Measurements from ENCODE around the gene PPM1H.

DNA sequence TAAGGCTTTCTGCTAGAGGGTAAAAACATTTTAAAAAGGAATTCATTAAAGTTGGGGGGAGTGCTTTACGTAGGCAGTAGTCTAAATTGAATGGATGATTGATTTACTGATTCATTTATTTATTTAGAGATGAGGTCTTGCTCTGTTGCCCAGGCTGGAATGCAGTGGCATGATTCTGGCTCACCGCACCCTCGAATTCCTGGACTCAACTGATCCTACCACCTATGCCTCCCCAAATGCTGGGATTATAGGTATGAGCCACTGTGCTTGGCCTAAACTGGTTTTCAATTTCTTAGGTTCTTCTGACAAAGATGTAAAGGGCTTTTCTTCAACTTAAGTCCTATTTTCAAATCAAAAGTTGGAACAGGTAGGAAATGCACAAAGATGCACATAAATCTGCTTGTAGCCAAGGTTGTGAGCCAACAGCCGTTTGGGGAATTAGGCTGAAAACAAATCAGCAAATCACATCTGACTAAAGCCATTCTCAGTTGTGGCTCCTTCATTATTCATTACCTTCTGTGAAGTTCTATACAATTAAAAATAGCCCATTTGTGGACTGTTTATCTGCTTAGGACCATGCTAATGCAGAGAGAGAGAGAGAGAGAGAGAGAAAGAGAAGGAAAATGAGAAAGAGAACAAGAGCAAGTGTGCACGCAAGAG, 218.0 kb downstream of the PPM1H start:
- TF ChIP-seq, protein P1, sequence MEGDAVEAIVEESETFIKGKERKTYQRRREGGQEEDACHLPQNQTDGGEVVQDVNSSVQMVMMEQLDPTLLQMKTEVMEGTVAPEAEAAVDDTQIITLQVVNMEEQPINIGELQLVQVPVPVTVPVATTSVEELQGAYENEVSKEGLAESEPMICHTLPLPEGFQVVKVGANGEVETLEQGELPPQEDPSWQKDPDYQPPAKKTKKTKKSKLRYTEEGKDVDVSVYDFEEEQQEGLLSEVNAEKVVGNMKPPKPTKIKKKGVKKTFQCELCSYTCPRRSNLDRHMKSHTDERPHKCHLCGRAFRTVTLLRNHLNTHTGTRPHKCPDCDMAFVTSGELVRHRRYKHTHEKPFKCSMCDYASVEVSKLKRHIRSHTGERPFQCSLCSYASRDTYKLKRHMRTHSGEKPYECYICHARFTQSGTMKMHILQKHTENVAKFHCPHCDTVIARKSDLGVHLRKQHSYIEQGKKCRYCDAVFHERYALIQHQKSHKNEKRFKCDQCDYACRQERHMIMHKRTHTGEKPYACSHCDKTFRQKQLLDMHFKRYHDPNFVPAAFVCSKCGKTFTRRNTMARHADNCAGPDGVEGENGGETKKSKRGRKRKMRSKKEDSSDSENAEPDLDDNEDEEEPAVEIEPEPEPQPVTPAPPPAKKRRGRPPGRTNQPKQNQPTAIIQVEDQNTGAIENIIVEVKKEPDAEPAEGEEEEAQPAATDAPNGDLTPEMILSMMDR (IDR thresholded peaks at IDR 0.05; ENCODE audit: low read depth, low read length) = no peak
- no peak for TF ChIP-seq EZH2phosphoT487 (IDR thresholded peaks at IDR 0.05; ENCODE audit: low read depth)

Measured in OCI-LY3 (cell line).